ENCODE results near the gene CCDC192.

CCDC192 gene

GRCh38 chr5:127878174-127878750, 175.1 kb downstream of the CCDC192 start:
- H3K4me3 ChIP-seq (ENCODE audit: low read length): no peak overlapping the region
- peak; percentile 47 for DNase-seq (ENCODE audit: low read depth)
- peak; percentile 70 for TF ChIP-seq CTCF (conservative IDR thresholded peaks at IDR 0.05; ENCODE audit: low read length)

GRCh38 chr5:127884416-127884815, 181.2 kb downstream of the CCDC192 start:
- no peak overlapping the region for H3K4me3 ChIP-seq (ENCODE audit: low read length)
- no peak for DNase-seq (ENCODE audit: low read depth)
- TF ChIP-seq CTCF (conservative IDR thresholded peaks at IDR 0.05; ENCODE audit: low read length): no peak

- H3K4me3 ChIP-seq (ENCODE audit: low read length): no peak overlapping the region
- no peak for TF ChIP-seq CTCF (conservative IDR thresholded peaks at IDR 0.05; ENCODE audit: low read length)
- no peak for DNase-seq (ENCODE audit: low read depth)
Measured at GRCh38 chr5:127885176-127885575, 182.0 kb downstream of the CCDC192 start.

- TF ChIP-seq CTCF (conservative IDR thresholded peaks at IDR 0.05; ENCODE audit: low read length): no peak
- DNase-seq (ENCODE audit: low read depth): no peak
- no peak overlapping the region for H3K4me3 ChIP-seq (ENCODE audit: low read length)
Measured at GRCh38 chr5:127886081-127886480, 182.9 kb downstream of the CCDC192 start.

GRCh38 chr5:127887282-127887681, 184.1 kb downstream of the CCDC192 start:
- H3K4me3 ChIP-seq (ENCODE audit: low read length): no peak overlapping the region
- no peak for DNase-seq (ENCODE audit: low read depth)
- no peak for TF ChIP-seq CTCF (conservative IDR thresholded peaks at IDR 0.05; ENCODE audit: low read length)

GRCh38 chr5:127891942-127892341, 188.8 kb downstream of the CCDC192 start:
- H3K4me3 ChIP-seq (ENCODE audit: low read length): no peak overlapping the region
- no peak for DNase-seq (ENCODE audit: low read depth)
- TF ChIP-seq CTCF (conservative IDR thresholded peaks at IDR 0.05; ENCODE audit: low read length): no peak

GRCh38 chr5:127892467-127893207, 189.4 kb downstream of the CCDC192 start:
- no peak overlapping the region for H3K4me3 ChIP-seq (ENCODE audit: low read length)
- no peak for TF ChIP-seq CTCF (conservative IDR thresholded peaks at IDR 0.05; ENCODE audit: low read length)
- DNase-seq (ENCODE audit: low read depth): peak; percentile 22

All from AG10803 (cell line).